HCT116 (cell line): ENCODE data around the gene GPC1. TPM values are rescaled to one million over a fixed set of nuclear protein-coding genes. Genes with fewer than 3 reads are reported as not detected.

Experiments
- ATAC-seq: fragments of 200-7000 bp; cut with Tn5 transposase; 2 replicates; pipeline ENCODE4 v1.9.1; 2020; ENCODE audit warnings: mild to moderate bottlenecking, moderate library complexity
- BruUV-seq: library from RNA; stranded (reverse); fragments of 400-500 nt; replicated peaks from 2 replicates; lab custom pipeline; 2021; lab: Mats Ljungman, UMichigan
- CTCF ChIA-PET: fragments of 300-600 bp; sonication (Branson Sonifier 250); formaldehyde crosslinking; loops from one replicate; lab custom pipeline; 2021; ENCODE audit warnings: antibody characterized with exemption; lab: Charles Lee
- POLR2A ChIA-PET: fragments of 300-600, 350-600 bp; sonication (Branson Sonifier 250); formaldehyde crosslinking; loops from one replicate; lab custom pipeline; 2021; ENCODE audit warnings: antibody characterized with exemption; lab: Charles Lee
- RAD21 ChIA-PET, 2 experiments: fragments of 300-600 bp; sonication (Branson Sonifier 250); formaldehyde crosslinking; loops; one replicate each; lab custom pipeline; 2023; ENCODE audit warnings: low total read pairs in 2 of 2; ENCODE audit not compliant: uncharacterized antibody in 2 of 2, unreplicated experiment in 2 of 2, low non-redundant PET in 1 of 2; lab: Charles Lee
- DNase-seq: peaks from one replicate; pipeline ENCODE4 v3.0.0-alpha.2; 2010; ENCODE audit warnings: low read depth, low spot score
- H2AFZ ChIP-seq: fragments of 200-600 bp; shearing (Covaris generic), sonication (generic); 2 replicates; pipeline ENCODE4 v1.6.1; 2017; ENCODE audit warnings: low read depth, mixed run types, mixed read lengths, antibody characterized with exemption, low read length; ENCODE audit not compliant: poor library complexity, severe bottlenecking
- H3K27ac ChIP-seq: 2 replicates; pipeline ENCODE4 v1.5.1; 2012; ENCODE audit warnings: low read depth, low read length
- H3K27me3 ChIP-seq: fragments of 200-600 bp; sonication (generic); 2 replicates; pipeline ENCODE4 v1.6.1; 2016; ENCODE audit warnings: mixed run types, low read length, mixed read lengths; ENCODE audit not compliant: insufficient read depth
- H3K36me3 ChIP-seq, 2 experiments: fragments of 200-500 bp in 1 of 2; fragments of 200-600 bp in 1 of 2; sonication (Bioruptor generic) in 1 of 2; sonication (generic) in 1 of 2; 2 replicates each; pipeline versions ENCODE4 v1.5.1 to v1.6.1; 2014 to 2016; ENCODE audit warnings: low read length in 2 of 2, inconsistent platforms in 1 of 2, mixed read lengths in 1 of 2, mixed run types in 1 of 2; ENCODE audit not compliant: insufficient read depth in 2 of 2, control insufficient read depth in 1 of 2
- H3K4me1 ChIP-seq, 2 experiments: fragments of 200-600 bp in 1 of 2; sonication (generic) in 1 of 2; 2 replicates each; pipeline versions ENCODE4 v1.5.1 to v1.6.1; 2012 to 2017; ENCODE audit warnings: low read length in 2 of 2, inconsistent platforms in 1 of 2, mild to moderate bottlenecking in 1 of 2, mixed read lengths in 1 of 2, mixed run types in 1 of 2, moderate library complexity in 1 of 2; ENCODE audit not compliant: insufficient read depth in 2 of 2, control insufficient read depth in 1 of 2
- H3K4me2 ChIP-seq: fragments of 200-600 bp; sonication (generic); 2 replicates; pipeline ENCODE4 v1.6.1; 2017; ENCODE audit warnings: mixed run types, low read length, mixed read lengths
- H3K4me3 ChIP-seq, 2 experiments: fragments of 200-600 bp in 1 of 2; sonication (generic) in 1 of 2; replicated peaks in 1 of 2; 2 replicates each; pipeline ENCODE4 v1.5.1; 2011 to 2016; ENCODE audit warnings: low read length in 2 of 2, control low read depth in 1 of 2, low read depth in 1 of 2, mild to moderate bottlenecking in 1 of 2, mixed read lengths in 1 of 2, mixed run types in 1 of 2
- H3K79me2 ChIP-seq: fragments of 200-600 bp; sonication (generic); 2 replicates; pipeline ENCODE4 v1.6.1; 2017; ENCODE audit warnings: mild to moderate bottlenecking, mixed run types, low read length, moderate library complexity, mixed read lengths; ENCODE audit not compliant: insufficient read depth
- H3K9ac ChIP-seq: fragments of 200-600 bp; sonication (generic); 2 replicates; pipeline ENCODE4 v1.6.1; 2016; ENCODE audit warnings: low read length, mixed read lengths
- H3K9me2 ChIP-seq: fragments of 200-600 bp; sonication (generic), shearing (Covaris generic); 2 replicates; pipeline ENCODE4 v1.6.1; 2017; ENCODE audit warnings: mixed run types, mild to moderate bottlenecking, moderate library complexity; ENCODE audit not compliant: insufficient read depth
- H3K9me3 ChIP-seq, 2 experiments: fragments of 200-500 bp in 1 of 2; fragments of 200-600 bp in 1 of 2; sonication (Bioruptor generic) in 1 of 2; sonication (generic) in 1 of 2; 2 replicates each; pipeline ENCODE4 v1.6.1; 2014 to 2017; ENCODE audit warnings: low read length in 2 of 2, mixed read lengths in 2 of 2, inconsistent platforms in 1 of 2, low read depth in 1 of 2, mild to moderate bottlenecking in 1 of 2, mixed run types in 1 of 2, moderate library complexity in 1 of 2; ENCODE audit not compliant: control insufficient read depth in 1 of 2, insufficient read depth in 1 of 2
- H4K20me1 ChIP-seq: fragments of 200-600 bp; sonication (generic), shearing (Covaris generic); 2 replicates; pipeline ENCODE4 v1.6.1; 2017; ENCODE audit warnings: mixed run types, mild to moderate bottlenecking, moderate library complexity; ENCODE audit not compliant: insufficient read depth
- CBX3 ChIP-seq: IDR thresholded peaks from 2 replicates; pipeline ENCODE4 v1.6.1; 2012; ENCODE audit warnings: low read depth
- ELF1 ChIP-seq: IDR thresholded peaks from 2 replicates; pipeline ENCODE4 v1.6.1; 2012; ENCODE audit warnings: low read depth, borderline replicate concordance
- EZH2phosphoT487 ChIP-seq: fragments of 200-600 bp; IDR thresholded peaks from 2 replicates; pipeline ENCODE4 v1.6.1; 2018; ENCODE audit warnings: antibody characterized with exemption, borderline replicate concordance
- FOSL1 ChIP-seq: IDR thresholded peaks from 2 replicates; pipeline ENCODE4 v1.6.1; 2012; ENCODE audit warnings: low read depth
- JUND ChIP-seq: IDR thresholded peaks from 2 replicates; pipeline ENCODE4 v1.6.1; 2012
- POLR2AphosphoS5 ChIP-seq: IDR thresholded peaks from 2 replicates; pipeline ENCODE4 v1.6.1; 2011; ENCODE audit warnings: mild to moderate bottlenecking, low read depth, low read length, moderate library complexity
- REST ChIP-seq: IDR thresholded peaks from 2 replicates; pipeline ENCODE4 v1.6.1; 2012; ENCODE audit warnings: low read depth
- SP1 ChIP-seq: IDR thresholded peaks from 2 replicates; pipeline ENCODE4 v1.6.1; 2012; ENCODE audit warnings: low read depth
- SRF ChIP-seq: IDR thresholded peaks from 2 replicates; pipeline ENCODE4 v1.6.1; 2012; ENCODE audit warnings: low read depth
- TCF7L2 ChIP-seq: IDR thresholded peaks from 2 replicates; pipeline ENCODE4 v1.7.0; 2011; ENCODE audit warnings: borderline replicate concordance, inconsistent platforms; ENCODE audit not compliant: insufficient read depth, insufficient read length; ENCODE audit errors: extremely low read depth
- ZNF274 ChIP-seq: fragments of 200-500 bp; sonication (Bioruptor generic); IDR thresholded peaks from 2 replicates; pipeline ENCODE4 v1.6.1; 2014; ENCODE audit warnings: mild to moderate bottlenecking, low read depth, low read length, inconsistent platforms
- intact Hi-C: fragments of 100-400 bp; cut with micrococcal nuclease; formaldehyde crosslinking; loops from 2 replicates; pipeline ENCODE4 v1.10.0; 2022
- total RNA-seq: library from RNA; stranded (reverse); gene quantifications from one replicate; pipeline ENCODE4 v1.2.1, GENCODE V29; 2021; ENCODE audit not compliant: unreplicated experiment
- TF ChIP-seq, protein P1 (sequence below): IDR thresholded peaks from 2 replicates; pipeline ENCODE4 v1.6.1; 2011; ENCODE audit warnings: mild to moderate bottlenecking, low read length, moderate library complexity; ENCODE audit not compliant: insufficient replicate concordance; ENCODE audit errors: extremely low read depth

Gene GPC1
- total RNA-seq, 1 experiment from 2014 or later: 79.1 TPM

- CTCF ChIA-PET: no interaction called here
- Histone ChIP-seq H2AFZ (no peak overlapping the region), H4K20me1 (no peaks in the 10 kb centered on the region), H3K4me3 (no peak overlapping the region), H3K27ac (no peak overlapping the region), H3K9me3 (no peaks in the 10 kb centered on the region), H3K27me3 (no peaks in the 10 kb centered on the region), H3K79me2 (no peaks in the 10 kb centered on the region), H3K4me2 (no peak overlapping the region), H3K9ac (no peak overlapping the region), H3K9me2 (no peaks in the 10 kb centered on the region), H3K4me1 (peaks cover 21 to 31% of the 10 kb centered on the region in 2 experiments), H3K36me3 (no peaks in the 10 kb centered on the region)
- intact Hi-C loops: no loop called here
- no TSS peak for BruUV-seq
- DNase-seq: no peak
- POLR2A ChIA-PET: no interaction called here
- no peak for TF ChIP-seq CBX3
- TF ChIP-seq EZH2phosphoT487: no peak
- no peak for TF ChIP-seq ZNF274
- no peak for TF ChIP-seq JUND
- no peak for TF ChIP-seq POLR2AphosphoS5
- TF ChIP-seq TCF7L2: no peak
- no peak for TF ChIP-seq REST
- no peak for TF ChIP-seq FOSL1
- no peak for TF ChIP-seq SRF
- TF ChIP-seq SP1: no peak
- TF ChIP-seq ELF1: no peak
- TF ChIP-seq, protein P1, sequence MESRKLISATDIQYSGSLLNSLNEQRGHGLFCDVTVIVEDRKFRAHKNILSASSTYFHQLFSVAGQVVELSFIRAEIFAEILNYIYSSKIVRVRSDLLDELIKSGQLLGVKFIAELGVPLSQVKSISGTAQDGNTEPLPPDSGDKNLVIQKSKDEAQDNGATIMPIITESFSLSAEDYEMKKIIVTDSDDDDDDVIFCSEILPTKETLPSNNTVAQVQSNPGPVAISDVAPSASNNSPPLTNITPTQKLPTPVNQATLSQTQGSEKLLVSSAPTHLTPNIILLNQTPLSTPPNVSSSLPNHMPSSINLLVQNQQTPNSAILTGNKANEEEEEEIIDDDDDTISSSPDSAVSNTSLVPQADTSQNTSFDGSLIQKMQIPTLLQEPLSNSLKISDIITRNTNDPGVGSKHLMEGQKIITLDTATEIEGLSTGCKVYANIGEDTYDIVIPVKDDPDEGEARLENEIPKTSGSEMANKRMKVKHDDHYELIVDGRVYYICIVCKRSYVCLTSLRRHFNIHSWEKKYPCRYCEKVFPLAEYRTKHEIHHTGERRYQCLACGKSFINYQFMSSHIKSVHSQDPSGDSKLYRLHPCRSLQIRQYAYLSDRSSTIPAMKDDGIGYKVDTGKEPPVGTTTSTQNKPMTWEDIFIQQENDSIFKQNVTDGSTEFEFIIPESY: no peak
- RAD21 ChIA-PET: no interaction called here
- no peak for ATAC-seq
Measured at GRCh38 chr2:240390091-240391073, 45.1 kb upstream of the GPC1 start.
